GM18861 (cell line): ENCODE data around the gene CATSPERB.
"Not testable (repeated sequence)": the region's sequence is repeated elsewhere in the genome, so short reads cannot be mapped to it uniquely, and the experiment has no call there.

Source experiments
- ATAC-seq: cut with Tn5 transposase; IDR thresholded peaks from one replicate; pipeline ENCODE4 v1.9.1; 2021; ENCODE audit not compliant: unreplicated experiment

CATSPERB gene

DNA sequence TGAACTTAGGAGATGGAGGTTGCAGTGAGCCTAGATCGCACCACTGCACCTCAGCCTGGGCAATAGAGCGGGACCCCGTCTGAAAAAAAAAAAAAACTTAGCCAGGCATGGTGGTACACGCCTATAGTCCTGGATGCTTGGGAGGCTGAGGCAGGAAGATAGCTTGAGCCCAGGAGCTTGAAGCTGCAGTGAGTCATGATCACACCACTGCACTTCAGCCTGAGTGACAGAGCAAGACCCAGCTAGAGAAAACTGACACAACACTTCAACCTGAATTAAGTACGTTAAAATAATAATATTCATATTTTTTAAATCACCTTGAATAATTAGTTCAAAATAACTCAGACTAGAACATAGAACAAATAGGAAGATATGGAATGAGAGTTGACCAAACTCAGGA lies 5.7 kb upstream of the CATSPERB start:
- no peak for ATAC-seq

DNA sequence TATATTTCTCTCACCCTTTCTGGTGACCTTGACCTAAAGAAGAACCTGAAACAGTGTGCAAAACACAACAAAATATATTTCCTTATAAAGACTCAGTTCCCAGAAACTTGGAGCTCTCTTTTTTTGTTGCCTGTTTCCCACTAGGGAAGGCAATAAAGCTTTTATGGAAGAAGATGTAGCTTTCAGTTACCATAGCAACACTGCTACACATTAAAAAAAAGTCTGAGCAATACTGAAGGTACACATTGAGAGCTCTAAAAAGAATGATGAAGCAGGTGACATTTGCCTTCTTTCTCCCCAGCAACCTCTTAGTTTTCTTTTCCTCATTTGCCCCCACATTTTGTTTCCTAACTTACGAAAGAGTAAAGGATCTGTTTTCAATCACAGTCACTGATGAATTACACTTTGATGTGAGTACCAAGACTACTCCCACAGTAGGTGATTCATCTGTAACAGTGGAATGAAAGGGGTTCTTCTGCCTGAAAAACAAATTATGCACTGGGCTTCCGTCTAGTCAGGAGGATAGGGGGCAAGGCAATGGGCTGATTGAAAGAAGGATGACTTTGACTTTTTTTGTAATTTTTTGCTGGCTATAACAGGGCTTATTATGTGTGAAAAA lies 1.1 kb upstream of the CATSPERB start:
- no peak for ATAC-seq

DNA sequence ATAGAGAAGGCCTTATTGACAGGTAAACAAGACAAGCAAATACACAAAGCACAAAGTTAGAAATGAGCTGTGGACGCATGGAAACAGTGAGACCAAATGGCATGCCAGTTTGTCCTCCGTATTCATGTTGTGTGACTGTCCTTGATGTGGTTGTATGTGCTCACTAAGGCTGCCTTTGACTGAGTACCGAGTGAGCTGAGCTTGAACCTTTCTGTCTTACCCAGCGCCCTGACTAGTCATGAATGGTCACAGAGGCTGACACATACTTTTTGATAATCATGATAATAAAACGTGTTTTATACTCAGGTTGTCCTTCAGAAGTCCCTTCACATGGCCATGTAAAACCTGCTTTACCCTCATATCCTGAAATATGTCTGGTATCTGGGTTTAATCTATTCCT lies 553 bp upstream of the CATSPERB start:
- ATAC-seq = no peak

DNA sequence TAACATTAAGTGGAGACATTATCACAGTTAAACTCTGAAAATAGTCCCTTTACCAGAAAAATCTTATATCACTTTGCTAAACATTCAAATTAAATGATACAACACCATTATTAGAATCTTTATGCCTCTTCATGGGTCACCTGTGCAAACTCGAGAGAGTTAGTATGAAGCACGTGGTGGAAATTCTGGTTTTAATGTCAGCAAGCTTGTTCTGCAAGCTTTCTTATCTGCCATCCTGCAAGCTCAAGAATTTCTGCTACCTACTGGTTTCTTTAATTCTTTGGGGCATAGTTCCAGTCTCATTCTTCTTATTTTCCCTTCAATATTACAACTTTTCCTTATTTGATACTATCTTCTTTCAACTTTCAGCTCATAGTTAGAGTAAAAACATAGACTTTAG lies 868 bp downstream of the CATSPERB start:
- ATAC-seq = no peak

DNA sequence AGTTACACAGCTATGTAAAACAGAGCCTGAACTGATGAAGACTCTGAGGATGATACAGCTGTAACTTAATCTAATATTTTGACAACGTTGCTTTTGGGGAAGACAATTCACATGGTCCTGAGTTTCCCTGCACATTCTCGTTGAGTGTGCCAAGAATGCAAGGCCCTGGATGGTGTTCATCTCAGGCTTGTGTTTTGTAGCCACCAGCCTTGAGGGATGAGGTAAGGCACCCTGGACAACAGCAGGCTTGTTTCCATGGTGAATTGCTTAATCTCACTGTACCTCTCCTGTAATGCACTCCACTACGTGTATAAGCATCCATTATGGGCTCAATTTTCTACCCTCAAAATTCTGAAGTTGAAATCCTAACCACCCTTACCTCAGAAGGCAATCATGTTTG lies 2.1 kb downstream of the CATSPERB start:
- ATAC-seq = no peak

DNA sequence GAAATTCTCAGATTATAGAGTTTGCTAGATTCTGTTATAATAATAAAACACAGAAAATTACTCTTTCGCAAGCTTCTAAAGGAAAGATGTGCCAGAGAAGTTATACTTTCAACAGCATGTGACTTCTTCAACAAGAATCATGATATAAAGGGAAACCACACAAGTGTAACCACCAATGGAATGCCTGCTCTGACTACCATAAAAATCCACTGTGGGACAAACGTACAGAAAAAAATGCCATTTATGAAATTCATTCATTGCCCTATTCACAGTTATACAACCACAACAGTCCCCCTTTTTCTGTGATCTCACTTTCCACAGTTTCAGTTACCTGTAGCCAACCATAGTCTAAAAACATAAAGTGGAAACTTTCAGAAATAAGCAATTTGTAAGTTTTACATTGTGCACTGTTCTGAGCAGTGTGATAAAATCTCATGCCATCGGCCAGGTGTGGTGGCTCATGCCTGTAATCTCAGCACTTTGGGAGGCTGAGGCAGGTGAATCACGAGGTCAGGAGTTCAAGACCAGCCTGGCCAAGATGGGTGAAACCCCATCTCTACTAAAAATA lies 3.2 kb downstream of the CATSPERB start:
- no peak for ATAC-seq

DNA sequence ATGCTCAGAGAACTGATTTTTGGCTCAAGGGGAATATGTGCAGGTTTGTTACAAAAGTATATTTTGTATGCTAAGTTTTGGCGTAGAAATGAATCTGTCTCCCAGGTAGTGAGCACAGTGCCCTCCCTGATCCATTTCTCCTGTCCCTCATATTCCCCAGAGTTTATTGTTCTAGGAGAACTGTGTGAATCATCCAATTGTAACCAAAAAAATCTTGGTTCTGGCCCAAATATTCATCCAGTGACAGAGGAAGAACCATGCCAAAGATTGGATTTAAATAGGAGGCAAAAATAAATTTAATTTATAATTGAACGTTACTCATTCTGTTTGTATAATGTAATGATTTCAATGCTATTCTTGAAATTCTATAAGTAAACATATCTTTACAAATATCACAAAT lies 4.8 kb downstream of the CATSPERB start:
- no peak for ATAC-seq

DNA sequence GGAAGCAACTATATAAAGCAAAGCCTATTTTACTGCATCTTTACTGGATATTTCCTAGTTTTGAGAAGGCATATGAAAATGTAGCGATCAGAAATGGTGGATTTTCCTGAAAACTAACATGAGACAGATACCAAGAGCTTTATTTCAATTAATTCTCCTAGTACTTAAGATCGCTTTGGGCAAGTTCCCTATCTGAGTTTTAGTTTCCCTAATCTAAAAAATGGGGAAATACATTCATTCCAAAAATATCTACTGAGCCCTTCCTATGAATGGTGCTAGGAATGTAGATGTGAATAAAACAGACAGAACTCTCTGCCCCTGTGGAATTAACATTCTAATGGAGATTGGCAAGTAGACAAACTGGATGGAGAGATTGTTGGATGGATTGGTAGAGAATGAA lies 8.4 kb downstream of the CATSPERB start:
- no peak for ATAC-seq

DNA sequence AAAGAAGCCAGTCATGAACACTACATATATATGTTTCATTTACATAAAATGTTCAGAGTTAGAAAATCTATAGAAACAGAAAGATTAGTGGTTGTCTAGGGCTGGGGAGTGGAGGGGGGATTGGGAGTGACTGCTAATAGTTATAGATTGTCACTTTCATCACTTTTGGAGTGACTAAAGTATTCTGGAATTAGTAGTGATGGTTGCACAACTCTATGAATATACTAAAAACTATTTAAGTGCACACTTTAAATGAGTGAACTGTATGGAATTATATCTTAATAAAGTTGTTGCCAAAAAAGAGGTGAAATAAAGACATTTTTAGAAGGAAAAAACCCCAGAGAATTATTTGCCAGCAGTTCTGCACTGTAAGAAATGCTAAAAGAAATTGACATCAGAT lies 9.5 kb downstream of the CATSPERB start:
- no peak for ATAC-seq

DNA sequence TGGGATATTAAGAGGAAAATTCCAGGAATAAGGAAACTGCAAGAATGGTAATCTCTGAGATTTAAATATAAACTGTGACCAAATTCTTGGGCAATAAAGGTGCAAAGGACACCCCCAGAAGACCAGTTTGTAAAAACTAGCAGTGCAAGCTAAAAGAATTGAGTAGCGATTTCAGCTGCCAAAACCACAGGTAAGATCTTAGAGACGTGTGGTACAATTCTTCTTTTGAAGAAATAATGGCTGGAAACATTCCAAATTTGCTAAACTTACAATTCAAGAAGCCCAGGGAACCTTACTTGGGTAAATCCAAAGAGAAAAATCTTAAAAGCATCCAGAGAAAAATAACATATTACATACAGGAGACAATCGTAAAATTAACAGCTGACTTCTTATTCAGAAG lies 12.0 kb downstream of the CATSPERB start:
- ATAC-seq = no peak

DNA sequence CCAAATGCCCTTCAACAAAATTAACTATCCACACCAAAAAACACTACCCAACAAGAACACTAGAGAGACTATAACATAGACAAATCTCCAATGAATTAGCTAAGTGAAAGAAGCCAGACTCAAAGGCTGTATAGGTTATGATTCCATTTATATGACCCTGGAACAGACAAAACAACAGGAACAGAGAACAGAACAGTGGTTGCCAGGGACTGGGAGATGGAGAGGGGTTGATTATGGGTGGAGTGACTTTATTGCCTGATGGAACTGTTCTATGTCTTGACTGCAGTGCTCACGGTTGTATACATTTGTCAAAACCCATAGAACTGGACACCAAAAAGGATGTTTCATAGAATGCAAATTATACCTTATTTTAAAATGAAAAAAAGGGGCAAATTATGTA lies 14.9 kb downstream of the CATSPERB start:
- no peak for ATAC-seq

DNA sequence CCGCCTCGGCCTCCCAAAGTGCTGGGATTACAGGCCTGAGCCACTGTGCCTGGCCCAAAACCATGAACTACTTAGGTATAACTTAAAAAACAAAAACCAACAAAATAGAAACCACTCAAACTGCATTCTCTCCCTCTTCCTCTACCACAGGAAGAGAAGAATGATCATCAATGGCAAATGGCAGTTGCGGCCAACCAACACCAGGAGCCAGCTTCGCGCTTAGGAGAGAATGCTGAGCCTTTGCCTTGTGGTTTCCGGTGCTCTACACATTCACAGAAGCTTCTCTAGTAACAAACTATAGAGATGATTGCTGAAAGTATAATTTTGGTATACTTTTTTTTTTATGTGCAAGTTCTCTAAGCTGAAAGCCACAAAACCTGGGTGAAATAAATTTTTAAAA lies 17.1 kb downstream of the CATSPERB start:
- ATAC-seq = no peak

DNA sequence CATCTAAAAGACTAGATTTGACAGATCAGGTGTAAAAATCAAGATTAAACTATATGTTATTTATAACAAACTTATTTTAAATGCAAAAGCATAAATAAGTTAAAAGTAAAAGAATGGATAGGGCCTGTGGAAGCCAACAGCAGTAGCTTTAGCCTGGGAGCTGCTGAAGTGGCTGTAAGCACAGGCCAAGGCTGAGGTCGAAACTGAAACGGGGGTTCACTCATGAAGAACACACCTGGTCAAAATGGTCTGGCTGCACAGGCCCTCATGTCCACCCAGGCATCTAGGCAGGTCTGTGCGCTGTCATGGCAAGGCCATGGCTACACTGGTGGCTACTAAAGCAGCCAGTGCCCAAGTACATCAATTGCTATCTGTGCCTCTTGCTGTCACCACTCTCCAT lies 23.1 kb downstream of the CATSPERB start:
- ATAC-seq = no peak

DNA sequence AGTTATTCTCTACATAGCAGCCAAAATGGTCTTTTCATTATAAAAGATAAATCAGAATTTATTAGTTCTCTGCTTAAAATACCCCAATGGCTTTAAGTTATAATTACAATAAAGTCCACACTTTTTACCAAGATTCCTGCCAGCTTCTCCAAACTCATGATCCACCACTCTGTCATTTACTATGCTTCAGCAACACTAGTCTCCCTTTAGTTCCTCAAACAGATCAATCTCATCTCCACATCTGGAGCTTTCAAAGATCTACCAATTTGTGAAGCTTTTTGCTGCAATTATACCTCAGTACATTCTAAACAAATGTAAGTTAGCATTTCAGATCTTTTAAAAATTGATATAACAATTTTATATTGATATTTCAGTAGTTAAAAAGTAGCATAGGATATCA lies 24.9 kb downstream of the CATSPERB start:
- no peak for ATAC-seq

DNA sequence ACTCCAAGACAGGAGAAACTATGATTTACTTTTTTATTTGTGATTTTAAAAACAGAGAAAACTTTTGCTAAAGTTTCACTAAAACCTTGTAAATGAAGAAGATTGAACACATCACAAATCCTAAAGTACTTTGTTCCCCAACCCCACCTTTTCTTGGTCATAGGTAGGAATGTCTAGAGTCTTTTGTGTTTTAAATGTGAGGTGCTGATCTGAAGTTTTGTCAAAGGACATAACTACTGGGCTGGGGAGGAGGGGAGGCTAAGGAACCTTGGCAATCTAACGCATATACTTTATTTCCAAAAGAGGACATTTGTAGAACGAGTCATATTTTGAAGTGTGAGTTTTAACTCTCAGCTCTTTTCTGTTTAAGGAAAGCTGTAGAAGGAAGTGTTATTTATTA lies 37.2 kb downstream of the CATSPERB start:
- ATAC-seq = no peak

DNA sequence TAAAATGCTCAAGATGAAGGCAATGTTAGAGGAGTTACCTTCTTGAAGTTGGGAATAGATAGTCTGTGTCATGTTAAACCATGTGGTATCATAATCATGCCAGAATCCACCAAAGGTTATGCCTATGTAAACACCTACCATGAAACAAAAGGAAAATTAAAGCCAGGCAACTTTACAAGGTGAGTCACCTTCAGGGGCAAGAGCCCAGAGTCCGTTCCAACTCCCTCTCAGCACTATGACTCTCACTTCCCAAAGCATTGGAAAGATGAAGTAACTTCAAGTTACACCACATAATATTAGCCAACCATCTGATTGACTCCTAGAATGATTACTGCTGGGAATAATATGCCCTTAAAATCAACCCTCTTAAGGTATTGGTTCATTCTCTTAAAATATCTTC lies 38.5 kb downstream of the CATSPERB start:
- no peak for ATAC-seq

DNA sequence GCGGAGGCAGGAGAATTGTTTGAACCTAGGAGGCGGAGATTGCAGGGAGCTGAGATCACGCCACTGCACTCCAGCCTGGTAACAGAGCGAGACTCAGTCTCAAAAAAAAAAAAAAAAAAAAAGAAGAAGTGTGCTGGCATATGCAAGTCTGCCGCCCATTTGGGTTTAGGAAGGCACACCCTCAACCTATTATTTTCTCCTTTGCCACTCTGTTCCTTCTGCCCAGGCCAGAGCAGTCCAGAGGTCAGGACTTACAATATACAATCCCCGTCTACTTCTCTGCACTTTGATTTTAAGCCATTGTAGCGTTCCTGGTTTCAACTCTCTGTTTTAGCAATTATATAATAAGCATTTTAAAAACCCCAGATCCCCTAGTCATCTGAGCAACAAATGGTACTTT lies 39.8 kb downstream of the CATSPERB start:
- ATAC-seq = no peak

DNA sequence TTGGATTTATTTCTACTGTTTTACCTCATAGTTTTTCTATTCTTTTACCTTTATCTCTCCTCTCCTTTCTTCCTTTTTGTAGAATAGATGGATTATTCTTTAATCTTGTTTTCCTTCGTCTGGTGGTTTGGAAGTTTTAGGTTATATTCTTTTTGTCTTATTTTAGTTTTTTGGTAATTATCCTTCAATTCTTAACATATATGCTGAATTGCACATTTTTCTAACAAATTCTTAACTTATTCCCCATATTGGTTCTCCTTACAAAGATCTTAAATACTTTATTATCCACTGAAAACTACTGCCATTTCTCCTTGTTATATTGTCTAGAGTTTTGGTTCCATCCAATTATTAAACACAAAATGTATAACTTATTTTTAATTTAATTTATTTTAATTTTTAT lies 42.3 kb downstream of the CATSPERB start:
- ATAC-seq = no peak

DNA sequence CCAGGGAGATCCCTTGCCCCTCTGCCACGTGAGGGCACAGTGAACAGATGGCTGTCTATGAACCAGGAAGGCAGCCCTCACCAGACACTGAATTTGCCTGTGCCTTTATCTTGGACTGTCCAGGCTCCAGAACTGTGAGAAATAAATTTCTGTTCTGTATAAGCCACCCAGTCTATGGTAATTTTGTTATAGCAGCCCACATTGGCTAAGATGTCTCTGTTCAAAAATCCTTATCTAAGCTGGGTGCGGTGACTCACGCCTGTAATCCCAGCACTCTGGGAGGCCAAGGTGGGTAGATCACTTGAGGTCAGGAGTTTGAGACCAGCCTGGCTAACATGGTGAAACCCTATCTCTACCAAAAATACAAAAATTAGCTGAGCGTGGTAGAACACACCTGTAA lies 44.5 kb downstream of the CATSPERB start:
- not testable (repeated sequence) for ATAC-seq

DNA sequence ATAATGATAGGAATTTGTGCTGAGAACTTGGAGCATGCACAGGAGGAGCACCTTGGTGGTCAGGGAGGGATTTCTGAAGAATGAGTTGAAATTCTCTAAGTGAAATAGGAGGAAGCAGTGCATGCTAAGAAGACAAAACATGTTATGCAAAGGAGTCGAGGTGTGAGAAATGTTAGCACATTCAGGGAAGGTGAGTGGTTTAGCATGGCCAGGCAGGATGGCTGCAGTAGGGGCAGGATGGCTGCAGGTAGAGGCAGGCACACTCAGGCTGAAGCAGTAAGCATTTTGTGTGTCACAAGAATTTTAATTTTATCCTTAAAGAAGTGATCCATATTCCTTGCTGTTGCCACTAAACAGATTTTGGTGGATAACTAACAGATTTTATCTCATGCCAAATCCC lies 46.3 kb downstream of the CATSPERB start:
- no peak for ATAC-seq

DNA sequence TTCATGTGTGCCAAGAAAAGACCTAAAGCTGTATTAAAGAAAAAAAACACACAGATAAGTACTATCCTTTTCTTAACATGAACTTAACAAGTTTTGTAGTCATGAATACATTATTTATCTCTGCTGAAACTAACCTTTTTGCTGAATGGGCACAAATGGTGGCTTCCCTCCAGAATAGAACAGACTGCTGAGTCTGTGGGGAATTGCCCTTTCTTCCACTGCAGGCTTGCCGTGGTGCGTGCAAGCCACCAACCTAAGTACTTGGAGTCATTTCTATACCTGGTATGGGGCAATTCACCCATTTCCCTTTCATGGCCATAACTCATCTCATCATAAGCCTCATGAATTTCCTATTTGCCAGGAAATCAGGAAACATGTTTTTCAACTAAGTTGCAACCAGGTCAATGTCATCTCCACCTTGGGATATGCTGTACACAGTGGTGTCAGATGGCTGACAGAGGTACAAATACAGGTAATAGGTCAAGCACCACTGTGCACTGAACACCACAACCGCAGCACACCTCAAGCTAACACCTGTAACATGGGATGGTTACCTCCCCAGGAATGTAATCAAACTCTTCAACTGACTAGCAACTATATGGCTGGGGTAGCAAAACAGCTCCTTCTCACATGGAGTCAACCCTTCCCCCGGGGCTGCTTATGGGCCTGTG lies 49.9 kb downstream of the CATSPERB start:
- ATAC-seq = no peak

DNA sequence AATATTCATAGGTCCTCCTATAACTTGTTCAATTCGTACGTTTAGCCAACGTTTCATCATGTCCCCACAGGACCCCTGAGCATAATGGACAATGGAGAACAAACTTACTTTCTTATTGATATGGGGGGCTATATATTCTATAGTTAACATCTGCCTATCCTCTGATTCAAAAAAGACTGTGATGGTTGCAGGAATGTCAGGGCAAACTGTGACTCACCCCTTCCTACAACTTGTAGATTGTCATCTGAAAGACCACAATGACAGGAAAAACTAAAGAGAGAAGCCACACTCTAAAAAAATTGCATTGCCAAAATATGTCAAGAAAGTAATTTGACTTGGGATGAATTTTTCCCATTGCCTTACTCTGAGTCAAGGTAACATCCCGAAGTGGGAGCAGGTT lies 50.8 kb downstream of the CATSPERB start:
- no peak for ATAC-seq

DNA sequence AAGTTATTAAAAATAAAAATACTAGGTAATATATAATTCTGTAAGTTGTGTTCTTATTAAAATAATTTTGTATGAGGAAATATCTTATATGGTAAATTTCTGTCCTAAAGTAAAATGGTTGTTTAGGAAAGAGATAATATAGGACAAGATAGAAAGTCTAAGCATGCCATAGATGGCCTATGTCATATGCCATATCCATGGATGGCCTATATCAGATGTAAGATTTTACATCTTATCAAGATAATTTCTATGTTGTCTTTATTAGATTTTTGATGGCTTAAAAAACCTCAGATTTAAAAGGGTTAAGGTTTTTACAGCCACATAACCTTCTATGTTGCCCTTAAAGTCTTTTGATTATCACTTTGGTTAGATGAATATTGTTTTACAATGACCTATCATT lies 52.6 kb downstream of the CATSPERB start:
- no peak for ATAC-seq
